ENCODE measurements around the gene GRIK4.

- TF ChIP-seq CTCF (IDR thresholded peaks at IDR 0.05) (no peak), POLR2A (IDR thresholded peaks at IDR 0.05) (no peak)
Observed at GRCh38 chr11:120929090-120929489, 417.5 kb downstream of the GRIK4 start.
